HG03565 (cell line): ENCODE data around the gene DEDD.

Source experiments
- ATAC-seq: cut with Tn5 transposase; IDR thresholded peaks from one replicate; pipeline ENCODE4 v1.9.1; 2021; ENCODE audit warnings: mild to moderate bottlenecking, moderate library complexity; ENCODE audit not compliant: unreplicated experiment

The DEDD gene

DNA sequence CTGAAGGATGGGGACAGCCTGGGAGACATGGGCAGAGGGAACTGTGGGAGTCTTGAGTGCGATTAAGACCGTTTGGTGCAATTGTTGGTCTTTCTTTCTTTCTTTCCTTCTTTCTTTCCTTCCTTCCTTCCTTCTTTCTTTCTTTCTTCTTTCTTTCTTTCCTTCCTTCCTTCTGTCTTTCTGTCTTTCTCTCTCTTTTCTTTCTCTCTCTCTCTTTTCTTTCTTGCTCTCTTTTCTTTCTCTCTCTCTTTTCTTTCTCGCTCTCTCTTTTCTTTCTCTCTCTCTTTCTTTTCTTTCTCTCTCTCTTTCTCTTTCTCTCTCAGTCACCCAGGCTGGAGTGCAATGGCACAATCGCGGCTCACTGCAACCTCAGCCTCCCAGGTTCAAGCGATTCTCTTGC is 37.2 kb downstream of the DEDD start:
- no peak for ATAC-seq

DNA sequence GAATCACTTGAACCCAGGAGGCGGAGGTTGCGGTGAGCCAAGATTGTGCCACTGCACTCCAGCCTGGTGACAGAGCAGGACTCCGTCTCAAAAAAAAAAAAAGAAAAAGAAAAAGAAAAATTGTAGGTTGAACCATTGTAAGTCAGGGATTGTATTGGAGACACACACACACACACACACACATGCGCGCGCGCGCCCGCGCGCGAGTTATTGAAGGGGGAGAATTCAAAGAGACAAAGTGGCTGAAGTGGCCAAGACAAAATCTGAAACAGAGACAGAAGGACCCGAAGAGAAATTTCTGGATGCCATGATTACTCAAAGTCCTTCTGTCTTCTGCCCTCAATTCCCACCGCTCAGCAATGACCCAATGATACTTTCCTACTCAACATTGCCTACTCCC is 38.0 kb downstream of the DEDD start:
- no peak for ATAC-seq

DNA sequence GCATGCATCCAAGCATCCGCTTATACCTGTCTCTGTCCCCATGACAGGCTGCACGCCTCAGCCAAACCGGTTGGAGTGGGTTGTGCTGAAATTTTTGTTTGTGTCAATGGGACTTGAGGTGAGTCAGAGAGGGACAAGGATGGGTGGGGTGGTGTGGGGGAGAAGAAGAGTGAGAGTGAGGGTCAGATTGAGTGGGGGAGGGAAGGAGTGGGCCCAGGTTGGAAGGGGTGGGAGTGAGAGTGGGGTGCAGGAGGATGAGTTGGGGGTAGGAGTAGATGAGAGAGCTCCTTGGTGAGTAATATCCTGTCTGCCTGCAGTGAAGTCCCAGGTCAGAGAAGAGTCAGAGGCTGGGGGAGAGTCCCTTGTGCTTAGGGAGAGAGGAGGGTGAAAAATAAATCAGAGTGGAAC is 39.8 kb downstream of the DEDD start:
- no peak for ATAC-seq

DNA sequence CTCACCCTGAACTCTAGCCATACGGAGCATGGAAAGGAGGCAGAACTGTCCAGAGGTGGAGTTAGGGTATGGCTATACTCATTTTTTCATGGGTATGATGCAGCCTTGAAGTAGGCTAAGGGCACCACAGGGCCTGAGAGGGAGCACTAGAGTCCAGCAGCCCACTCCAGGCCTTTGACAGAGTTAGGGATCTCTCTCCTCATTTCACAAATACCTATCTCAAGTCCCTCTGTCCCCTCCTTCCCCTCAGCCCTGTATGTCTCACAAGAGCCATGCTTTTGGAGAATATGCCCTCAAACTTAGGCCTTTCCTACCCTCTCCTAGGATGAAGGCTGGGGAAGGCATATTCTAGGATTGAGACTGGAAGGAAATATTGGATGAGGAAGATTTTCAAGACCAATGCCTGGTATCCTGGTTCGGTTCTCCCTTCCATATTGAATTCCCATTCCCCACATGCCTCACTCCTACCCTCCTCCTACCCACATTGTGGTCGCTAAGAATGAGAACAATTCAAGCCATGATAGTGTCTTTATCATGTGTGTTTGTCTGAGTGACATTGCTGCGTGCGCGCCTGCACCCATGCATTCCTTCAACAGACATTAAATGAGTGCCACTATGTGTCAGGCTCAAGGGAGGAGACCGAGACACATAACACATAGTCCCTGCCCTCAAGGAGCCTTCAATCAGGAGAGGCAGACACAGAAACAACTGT is 40.5 kb downstream of the DEDD start:
- ATAC-seq: no peak

DNA sequence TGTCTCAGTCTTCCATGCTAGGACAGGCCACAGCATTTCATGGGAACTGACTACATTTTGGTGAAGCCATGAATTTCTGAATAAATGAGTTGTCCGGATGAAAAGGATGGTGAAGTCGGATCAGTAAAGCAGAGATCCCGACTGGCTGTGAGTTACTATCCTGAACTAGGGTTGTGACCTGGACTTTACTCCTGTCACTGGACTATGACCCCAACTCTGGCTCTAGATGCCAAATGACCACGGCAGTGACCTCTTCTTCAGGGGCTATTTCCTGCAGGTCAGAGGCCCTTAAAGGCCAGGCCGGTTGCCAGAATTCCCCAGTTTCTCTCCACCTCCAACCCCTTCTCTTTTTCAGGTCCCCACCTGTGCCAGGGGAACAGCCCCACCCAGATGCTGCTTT is 41.4 kb downstream of the DEDD start:
- no peak for ATAC-seq

DNA sequence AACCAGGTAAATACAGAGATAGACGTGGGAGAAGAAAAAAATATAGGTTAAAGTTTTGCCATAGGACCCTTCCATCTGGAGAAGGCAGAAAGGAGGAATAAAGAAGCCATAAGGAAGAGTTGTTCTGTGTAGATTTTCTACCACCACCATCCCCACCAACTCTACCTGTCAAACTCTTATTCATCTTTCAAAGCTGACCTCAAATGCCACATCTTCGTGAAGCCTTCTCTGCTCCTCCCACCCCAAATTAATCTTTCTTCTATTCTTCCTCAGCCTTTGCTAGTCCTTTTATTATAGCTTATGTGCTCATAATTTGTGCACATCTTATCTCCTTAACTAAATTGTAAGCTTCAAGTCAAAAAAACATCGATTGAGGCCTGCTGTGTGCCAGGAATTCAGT is 41.9 kb downstream of the DEDD start:
- no peak for ATAC-seq

DNA sequence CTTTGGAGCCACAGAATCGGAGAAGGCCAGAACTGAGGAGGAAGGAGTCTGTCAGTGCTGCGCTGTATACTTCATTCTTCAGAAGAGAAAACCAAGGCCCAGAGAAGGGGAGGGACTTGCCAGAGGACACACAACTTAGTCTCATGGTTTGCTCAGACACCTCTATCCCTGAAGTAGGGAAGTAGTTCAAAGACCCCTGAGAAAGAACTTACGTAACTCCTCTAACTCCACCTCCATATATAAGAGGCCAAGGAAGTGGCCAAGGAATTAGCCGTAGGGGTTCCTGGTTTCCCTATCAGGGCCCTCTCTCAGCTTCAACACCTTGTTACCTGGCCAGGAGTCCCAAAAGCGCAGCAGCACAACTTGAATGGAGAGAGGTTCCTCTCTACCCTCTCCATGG is 42.5 kb downstream of the DEDD start:
- no peak for ATAC-seq

DNA sequence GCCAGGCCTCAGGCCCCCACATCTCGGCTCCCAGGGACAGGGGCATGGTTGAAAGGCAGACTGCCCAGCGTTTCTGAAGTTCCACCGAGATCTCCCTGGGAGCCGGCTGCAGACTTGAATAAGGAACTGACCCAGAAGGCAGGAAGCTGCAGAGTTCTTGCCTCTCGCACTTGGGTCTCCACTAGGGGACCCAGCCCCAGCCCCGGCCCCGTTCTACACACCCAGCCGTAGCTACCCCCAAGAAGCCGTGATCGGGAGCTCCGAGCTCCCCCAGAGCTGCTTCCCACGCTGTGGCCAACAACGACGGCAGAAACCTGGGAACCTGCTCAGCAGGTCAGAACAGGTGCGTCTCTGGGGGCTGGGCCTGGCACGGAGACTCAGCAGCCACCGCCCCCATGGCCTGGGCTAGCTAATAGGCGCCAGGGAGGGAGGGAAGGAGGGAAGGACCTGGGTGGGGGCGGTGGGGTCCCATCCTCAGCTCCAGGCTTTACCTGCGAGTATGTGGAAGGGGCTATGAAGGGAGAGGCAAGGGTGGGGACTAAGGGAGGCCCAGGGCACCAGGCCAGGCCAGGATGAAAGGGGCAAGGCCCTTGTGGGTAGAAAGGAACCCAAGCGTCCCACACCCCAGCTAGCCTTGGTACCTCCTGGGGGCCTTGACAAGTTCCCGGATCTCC is 43.1 kb downstream of the DEDD start, which contains the start of gene NECTIN4:
TSS of gene NECTIN4 (minus strand) at position 308 of the 674 bp plus-strand sequence. CDS start at position 46, 262 bp downstream.
- ATAC-seq: no peak

DNA sequence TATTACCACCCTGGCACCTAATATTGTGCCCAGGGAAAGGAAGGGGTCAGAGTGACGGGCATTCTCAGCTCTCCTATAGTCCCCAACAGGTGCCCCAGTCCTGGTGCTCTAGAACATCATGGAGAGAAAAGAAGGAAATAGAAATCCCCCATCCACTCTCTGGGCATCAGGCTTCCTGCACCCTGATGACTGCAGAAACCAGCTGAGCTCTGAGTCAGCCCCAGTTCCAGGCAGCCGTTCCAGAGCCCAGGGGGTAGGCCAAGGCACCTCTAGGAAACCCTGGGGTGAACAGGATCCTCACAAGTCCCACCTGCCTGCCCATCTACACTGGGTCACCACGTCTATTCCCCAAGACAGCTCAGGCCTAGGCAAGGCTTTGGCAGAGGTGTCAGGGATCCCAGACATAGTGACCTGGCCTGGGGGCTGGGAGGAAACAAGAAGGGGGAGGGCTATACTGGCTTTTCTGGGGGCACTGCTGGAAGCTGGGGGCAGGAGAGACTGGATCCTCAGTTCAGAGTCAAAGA is 43.8 kb downstream of the DEDD start:
- no peak for ATAC-seq

DNA sequence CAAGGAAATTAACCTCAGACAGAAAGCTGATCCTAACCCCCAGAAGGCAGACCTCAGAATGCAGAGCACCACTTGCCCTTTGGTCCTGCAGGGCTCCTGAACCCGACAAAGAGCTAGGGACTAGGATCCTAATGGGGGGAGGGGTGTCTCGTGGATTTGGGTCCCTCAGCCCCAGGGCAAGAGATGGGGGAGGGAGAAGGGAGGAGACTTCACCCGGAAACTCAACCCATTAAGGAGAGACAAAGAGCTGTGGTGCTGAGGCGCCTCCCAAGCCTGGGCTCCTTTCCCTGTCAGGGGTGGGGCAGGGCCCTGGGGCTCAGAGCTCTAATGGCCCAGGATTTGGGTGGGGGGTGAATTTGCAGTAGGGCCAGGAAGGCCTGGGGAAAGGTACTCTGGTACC is 46.0 kb downstream of the DEDD start:
- no peak for ATAC-seq

DNA sequence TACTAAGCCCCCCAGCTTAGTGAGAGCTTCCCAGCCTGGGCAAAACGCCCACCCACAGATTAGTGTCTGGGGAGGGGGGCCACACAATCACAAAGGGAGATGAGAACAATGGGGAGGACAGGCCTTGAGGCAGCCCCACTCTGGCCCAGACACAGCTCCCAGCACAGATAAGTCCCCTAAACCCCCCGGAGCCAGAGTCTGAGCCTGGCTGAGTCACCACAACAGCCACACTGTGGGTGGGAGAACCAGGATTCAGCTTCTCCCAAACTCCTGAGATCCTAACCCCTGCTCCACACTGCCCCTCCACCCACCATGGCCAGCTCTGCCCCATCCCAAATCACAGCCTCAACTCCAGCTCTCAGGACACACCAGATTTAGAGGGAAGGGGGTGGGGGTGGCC is 47.3 kb downstream of the DEDD start:
- no peak for ATAC-seq

DNA sequence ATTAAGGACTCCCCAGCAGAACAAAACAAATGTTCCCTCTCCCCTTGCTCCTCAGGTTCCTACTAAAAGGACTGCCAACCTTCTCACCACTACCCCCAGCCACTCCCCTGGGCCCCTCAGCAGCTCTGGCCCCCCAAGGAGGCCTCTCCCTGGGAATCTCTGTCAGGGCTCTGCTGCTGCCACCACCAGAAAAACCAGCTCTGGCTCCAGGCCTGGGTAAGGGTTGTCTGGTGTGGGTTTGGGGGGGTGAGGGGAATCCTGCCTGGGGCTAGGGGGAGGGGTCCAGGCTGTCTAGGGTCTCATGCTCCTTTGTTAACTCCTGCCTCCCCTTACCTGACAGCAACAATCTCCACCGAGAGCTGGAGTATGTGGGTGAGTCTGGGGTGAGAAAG is 47.9 kb downstream of the DEDD start:
- ATAC-seq: no peak

DNA sequence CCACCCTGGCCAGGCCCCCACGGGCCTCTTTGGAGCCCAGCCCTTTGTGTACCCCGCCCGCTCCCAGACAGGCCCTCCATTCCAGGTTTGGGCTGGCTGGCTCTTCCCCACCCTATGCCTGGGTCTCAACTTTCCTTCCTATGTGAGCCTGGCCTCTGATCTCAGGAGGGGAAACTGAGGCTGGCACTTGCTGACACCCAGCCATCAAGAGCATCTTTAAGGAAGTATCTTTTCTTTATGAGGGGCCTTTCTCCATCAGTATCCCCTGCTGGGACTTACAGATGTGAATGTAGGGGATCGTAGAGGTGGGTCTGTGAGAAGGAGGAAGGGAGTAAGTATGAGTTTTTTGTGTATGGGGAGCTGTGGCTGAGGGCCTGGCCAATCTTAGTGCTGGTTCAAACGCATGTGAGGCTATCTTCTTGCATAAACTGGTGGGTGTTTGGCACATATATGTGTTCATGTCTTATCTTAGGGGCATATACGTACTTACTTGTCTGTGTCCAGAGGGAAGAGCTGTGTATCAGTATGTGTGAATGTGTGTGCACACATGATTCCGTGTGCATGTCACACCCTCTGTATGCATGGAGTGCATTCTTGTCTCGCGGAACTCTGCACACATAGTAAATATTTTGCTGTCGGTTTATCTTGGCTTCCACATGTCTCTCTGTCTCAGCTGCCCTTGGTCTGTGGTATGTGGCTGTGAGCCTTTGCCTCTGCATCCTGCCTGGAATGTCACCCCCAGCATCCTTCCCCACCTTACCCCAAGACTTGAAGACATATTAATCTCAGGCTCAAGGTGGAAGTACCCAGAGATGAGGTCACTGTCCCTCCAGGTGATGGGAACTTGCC is 48.5 kb downstream of the DEDD start:
- no peak for ATAC-seq

DNA sequence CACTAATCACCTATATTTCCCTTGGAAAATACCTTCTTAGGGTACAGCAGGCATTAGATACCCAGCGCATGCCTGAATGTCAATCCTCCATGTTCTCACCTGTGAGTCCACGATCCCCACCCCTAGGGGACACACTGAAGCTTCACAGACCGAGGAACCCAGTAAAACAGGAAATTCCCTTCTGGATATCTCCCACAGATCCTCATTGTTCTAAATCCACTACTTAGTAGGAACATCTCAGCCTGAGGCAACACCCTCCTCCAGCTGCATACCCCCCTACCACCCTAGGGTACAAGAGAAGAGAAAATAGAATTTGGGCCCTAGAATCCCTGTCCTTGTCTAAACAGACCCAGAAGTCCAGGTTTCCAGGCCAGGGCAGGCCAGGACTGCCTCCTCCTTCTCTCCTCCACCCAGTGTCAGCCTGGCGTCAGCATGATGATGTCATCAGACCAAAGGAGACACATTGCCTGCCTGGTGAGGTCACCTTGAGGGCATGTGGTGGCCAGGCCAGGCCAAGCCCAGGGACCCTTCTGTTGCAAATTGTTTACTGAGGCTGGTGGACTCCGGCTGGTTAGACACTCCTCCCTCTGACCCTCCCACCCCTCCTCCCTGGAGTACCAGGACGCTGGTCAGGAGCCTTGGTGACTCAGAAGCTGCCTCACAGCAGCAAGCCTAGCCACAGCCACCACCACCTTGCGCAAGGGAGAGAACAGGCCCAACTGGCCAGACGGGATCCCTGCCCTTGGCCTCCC is 49.3 kb downstream of the DEDD start:
- no peak for ATAC-seq

DNA sequence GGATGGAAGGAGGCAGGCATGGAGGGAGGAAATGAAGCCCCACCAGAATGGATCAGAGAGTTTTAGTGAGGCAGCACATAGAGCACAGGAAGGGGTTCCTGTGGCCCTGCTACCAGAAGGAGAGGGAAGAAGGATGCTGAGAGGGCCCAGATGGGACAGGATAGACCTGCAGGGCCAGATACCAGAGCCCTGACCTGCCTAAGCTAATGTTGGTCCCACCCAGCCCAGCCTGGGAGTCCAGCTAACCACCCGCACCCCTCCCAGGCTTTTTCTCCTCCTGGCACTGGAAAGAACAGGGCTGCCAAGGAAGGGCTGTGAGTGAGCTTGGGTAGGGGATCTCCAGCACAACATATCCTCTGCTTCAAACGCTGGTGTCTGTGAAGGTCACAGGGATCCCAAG is 50.0 kb downstream of the DEDD start:
- no peak for ATAC-seq

DNA sequence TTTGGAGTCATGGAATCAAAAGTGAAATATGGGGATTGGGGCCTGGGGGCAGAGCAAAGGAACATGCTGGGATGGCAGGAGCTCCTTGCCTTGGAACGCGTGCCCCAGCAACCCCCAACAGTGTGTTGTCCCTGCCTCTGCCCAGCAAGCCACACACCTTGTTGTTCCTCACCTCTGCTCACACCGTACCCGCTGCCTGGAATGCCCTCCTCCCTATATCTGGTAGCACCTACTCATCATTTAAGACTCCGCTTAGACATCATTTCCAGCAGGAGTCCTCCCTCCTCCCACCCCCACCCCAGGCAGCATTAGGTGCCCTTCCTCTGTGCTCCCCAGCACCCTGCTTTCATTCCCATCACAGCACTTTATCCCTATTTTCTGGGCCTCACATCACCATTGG is 50.9 kb downstream of the DEDD start:
- ATAC-seq: no peak

DNA sequence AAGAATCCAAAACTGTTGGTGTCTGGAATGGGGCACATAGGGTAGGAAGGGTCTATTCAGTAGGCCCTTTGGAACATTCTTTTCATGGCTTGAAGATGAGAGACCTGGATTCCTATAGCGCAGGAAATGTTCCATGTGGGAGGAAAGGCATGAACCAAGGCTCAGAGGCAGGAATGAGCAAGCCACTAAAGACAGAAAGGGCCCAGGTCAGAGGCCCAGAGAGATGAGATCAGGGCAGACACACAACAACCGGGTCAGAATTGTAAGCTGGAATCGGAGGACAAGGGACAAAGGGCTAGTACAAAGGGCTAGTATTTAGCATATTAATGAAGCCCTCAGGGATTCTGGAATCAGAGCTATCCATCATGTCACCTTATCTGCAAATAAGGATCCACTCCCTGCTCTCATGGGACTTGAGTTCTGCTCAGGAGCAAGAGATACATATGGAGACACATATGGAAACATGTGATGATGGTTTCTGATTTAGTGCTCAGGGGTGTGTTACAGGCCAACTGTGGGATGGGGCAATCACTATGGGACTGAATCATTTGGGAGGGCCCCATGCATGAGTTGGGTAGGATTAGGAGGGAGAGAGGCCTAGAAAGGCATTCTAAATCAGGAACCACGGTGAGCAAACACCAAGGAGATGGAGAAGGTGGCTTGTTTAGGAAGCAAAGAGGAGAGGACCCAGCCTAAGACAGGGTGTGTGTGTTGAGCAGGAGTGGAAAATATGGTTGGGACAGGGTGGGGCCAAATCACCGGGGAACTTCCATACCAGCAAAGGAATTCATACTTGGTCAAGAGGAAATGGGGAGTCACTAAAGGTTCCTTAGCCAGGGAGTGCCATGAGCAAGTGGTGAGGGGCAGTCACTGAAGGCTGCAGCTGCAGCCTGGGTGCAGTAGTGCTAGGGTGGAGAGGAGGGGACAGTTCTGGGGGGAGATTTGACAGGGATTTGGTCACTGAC is 51.7 kb downstream of the DEDD start:
- no peak for ATAC-seq

DNA sequence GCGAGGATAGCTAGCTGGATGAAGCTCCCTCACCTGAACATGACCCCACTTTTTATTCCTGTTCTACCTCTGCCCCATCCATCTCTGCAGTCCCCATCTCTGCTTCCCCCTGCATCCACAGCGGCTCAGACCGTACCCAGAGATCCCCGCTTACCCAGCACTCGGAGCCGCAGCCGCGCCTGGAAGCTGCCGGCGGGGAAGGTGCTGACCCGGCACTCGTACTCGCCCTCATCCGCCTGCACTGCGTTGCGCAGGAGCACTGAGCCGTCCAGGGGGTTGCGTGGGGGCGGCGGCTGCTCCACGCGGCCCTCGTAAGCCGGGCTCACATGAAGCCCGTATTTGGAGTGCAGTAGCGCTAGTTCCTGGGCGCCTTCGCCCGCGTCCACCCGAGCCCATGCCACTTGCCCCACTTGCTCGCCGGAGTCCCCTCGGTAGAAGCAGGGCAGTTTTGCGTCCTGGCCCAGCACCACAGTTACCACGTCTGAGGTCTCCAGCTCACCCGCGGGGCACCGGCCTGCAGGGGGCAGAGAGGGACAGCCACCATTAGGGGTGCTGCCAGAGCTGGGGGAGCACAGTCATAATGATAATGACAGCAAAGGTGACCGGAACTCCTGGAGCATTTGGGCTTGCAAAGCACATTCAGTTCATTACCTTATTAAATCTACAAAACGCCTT is 52.9 kb downstream of the DEDD start:
- ATAC-seq: no peak

DNA sequence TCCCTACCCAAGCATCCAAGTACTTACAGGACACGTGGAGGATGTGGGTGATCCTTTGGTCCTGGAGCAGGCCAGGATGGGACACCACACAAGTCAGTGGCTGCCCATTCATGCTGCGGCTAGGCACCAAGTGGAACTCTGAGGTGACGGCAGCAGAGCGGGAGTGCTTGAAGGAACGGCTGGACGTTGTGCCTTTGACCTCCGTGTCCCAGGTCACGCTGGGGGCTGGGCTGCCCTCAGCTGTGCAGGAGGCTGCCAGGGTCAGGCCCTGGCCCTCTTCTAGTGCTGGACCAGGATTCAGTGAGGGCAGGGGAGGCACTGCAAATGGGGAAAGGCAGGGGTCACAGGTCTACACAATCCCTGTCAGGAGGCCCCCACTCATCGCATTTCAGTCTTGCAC is 55.0 kb downstream of the DEDD start:
- no peak for ATAC-seq
